CD4-positive, alpha-beta T cell (primary cell): ENCODE data around the gene STK32B. TPM values are rescaled to one million over a fixed set of nuclear protein-coding genes. Genes with fewer than 3 reads are reported as not detected.

Source experiments
- ATAC-seq: fragments of 200-7000 bp; cut with Tn5 transposase; one replicate; pipeline ENCODE4 v1.10.0; 2022; ENCODE audit warnings: mild to moderate bottlenecking; ENCODE audit not compliant: poor library complexity
- CTCF ChIA-PET: fragments of 350-600 bp; sonication (Branson Sonifier 250); formaldehyde crosslinking; loops from one replicate; lab custom pipeline; 2021; ENCODE audit warnings: antibody characterized with exemption, inconsistent platforms; lab: Charles Lee
- POLR2A ChIA-PET: fragments of 350-600 bp; sonication (Branson Sonifier 250); formaldehyde crosslinking; loops from one replicate; lab custom pipeline; 2021; ENCODE audit warnings: antibody characterized with exemption, inconsistent platforms; lab: Charles Lee
- DNase-seq, 14 experiments: peaks; one replicate each; pipeline ENCODE4 v3.0.0-alpha.2; 2013 to 2020; ENCODE audit warnings: mixed read lengths in 2 of 14
- H3K27ac ChIP-seq, 2 donors: one replicate each; pipeline versions ENCODE4 v1.5.1 to v1.7.0; 2013; ENCODE audit warnings: low read length in 2 of 2, low read depth in 1 of 2, mild to moderate bottlenecking in 1 of 2
- H3K27me3 ChIP-seq, 2 experiments: 1 replicate in 1 of 2; 2 replicates in 1 of 2; pipeline versions ENCODE4 v1.6.1 to v1.7.0; 2013; ENCODE audit warnings: low read length in 2 of 2, control low read depth in 1 of 2, mild to moderate bottlenecking in 1 of 2, moderate library complexity in 1 of 2; ENCODE audit not compliant: insufficient read depth in 2 of 2, control insufficient read depth in 1 of 2
- H3K36me3 ChIP-seq: one replicate; pipeline ENCODE4 v1.6.1; 2013; ENCODE audit warnings: low read length, control low read depth; ENCODE audit not compliant: insufficient read depth
- H3K4me1 ChIP-seq: one replicate; pipeline ENCODE4 v1.6.1; 2013; ENCODE audit warnings: low read length, control low read depth; ENCODE audit not compliant: insufficient read depth
- H3K4me3 ChIP-seq: one replicate; pipeline ENCODE4 v1.5.1; 2013; ENCODE audit warnings: mild to moderate bottlenecking, low read length, moderate library complexity
- H3K9me3 ChIP-seq, 2 experiments: 1 replicate in 1 of 2; 2 replicates in 1 of 2; pipeline versions ENCODE4 v1.6.1 to v1.7.0; 2013; ENCODE audit warnings: low read length in 2 of 2, mild to moderate bottlenecking in 2 of 2, control low read depth in 1 of 2, moderate library complexity in 1 of 2; ENCODE audit not compliant: control insufficient read depth in 1 of 2, insufficient read depth in 1 of 2
- H3K27ac Mint-ChIP-seq: one replicate; pipeline ENCODE4 v1.8.0; 2020; ENCODE audit warnings: mixed read lengths
- H3K27me3 Mint-ChIP-seq: one replicate; pipeline ENCODE4 v1.8.0; 2021; ENCODE audit warnings: mixed read lengths
- H3K36me3 Mint-ChIP-seq: one replicate; pipeline ENCODE4 v1.8.0; 2021; ENCODE audit warnings: low read depth, mixed read lengths
- H3K4me1 Mint-ChIP-seq: one replicate; pipeline ENCODE4 v1.8.0; 2021; ENCODE audit warnings: low read depth, mixed read lengths
- H3K4me3 Mint-ChIP-seq: one replicate; pipeline ENCODE4 v1.8.0; 2020; ENCODE audit warnings: mild to moderate bottlenecking, mixed read lengths
- H3K9me3 Mint-ChIP-seq: one replicate; pipeline ENCODE4 v1.8.0; 2020; ENCODE audit warnings: mixed read lengths
- intact Hi-C, 2 experiments: fragments of 100-400 bp; cut with DNase I in 1 of 2; cut with micrococcal nuclease in 1 of 2; formaldehyde crosslinking; loops; one replicate each; pipeline versions ENCODE4 v1.15.1 to v1.9.0; 2023 to 2025; cut with DNase I, micrococcal nuclease
- total RNA-seq, 174 experiments: library from RNA in 2 of 174; stranded (reverse) in 2 of 174; gene quantifications; one replicate each; pipeline ENCODE4 v1.2.3 and lab custom pipeline; 2021 to 2026
- TF ChIP-seq, protein P1 (sequence below): fragments of 200-600 bp; IDR thresholded peaks from one replicate; pipeline ENCODE4 v1.8.0; 2022; ENCODE audit warnings: antibody characterized with exemption, mild to moderate bottlenecking

The STK32B gene
- total RNA-seq, 2 experiments from 2014 or later, result not detected

DNA sequence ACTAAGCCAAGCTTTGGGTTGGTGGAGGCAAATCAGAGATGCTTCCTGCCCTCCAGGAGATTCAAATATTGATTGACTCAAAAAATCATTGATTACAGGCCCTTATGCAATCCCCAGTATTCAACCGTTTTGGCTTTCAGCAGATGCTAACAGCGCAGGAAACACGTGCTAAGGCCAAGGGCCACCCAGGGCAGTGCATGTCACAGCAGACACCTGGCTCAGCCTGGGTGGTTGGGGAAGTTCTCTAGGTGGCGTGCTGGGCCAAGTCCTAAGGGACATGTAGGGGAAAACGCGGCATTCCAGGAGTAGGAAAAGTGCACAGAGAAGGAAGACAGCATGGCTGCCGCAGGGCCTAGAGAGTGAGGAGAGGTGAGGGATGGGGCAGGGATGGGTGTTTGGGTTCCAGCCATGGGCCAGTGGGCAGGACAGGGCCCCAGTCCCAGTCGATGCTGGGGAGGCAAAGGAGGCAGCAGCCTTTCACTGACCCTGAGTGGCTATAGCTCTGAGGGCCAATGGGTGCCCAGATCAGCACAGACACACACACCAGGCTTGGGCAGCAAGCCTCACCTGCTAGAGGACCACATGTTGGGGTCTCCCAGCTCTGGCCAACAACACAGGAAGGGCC is 418.0 kb downstream of the STK32B start:
- no peaks in the 10 kb centered on the region for H3K27me3 Mint-ChIP-seq
- no peaks in the 10 kb centered on the region for H3K36me3 Mint-ChIP-seq
- Histone ChIP-seq H3K9me3 (peaks cover 0 to 23% of the 10 kb centered on the region in 2 experiments), H3K27ac (no peak overlapping the region), H3K27me3 (no peaks in the 10 kb centered on the region), H3K4me3 (no peak overlapping the region), H3K36me3 (no peaks in the 10 kb centered on the region), H3K4me1 (no peaks in the 10 kb centered on the region)
- ChIA-PET POLR2A (no interaction called here), CTCF (no interaction called here)
- intact Hi-C loops, result no loop called here
- H3K27ac Mint-ChIP-seq, result no peak overlapping the region
- no peaks in the 10 kb centered on the region for H3K4me1 Mint-ChIP-seq
- TF ChIP-seq, protein P1, sequence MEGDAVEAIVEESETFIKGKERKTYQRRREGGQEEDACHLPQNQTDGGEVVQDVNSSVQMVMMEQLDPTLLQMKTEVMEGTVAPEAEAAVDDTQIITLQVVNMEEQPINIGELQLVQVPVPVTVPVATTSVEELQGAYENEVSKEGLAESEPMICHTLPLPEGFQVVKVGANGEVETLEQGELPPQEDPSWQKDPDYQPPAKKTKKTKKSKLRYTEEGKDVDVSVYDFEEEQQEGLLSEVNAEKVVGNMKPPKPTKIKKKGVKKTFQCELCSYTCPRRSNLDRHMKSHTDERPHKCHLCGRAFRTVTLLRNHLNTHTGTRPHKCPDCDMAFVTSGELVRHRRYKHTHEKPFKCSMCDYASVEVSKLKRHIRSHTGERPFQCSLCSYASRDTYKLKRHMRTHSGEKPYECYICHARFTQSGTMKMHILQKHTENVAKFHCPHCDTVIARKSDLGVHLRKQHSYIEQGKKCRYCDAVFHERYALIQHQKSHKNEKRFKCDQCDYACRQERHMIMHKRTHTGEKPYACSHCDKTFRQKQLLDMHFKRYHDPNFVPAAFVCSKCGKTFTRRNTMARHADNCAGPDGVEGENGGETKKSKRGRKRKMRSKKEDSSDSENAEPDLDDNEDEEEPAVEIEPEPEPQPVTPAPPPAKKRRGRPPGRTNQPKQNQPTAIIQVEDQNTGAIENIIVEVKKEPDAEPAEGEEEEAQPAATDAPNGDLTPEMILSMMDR, result no peak
- no peak for ATAC-seq
- no peaks in the 10 kb centered on the region for H3K9me3 Mint-ChIP-seq
- DNase-seq, result no peak
- H3K4me3 Mint-ChIP-seq, result no peak overlapping the region

DNA sequence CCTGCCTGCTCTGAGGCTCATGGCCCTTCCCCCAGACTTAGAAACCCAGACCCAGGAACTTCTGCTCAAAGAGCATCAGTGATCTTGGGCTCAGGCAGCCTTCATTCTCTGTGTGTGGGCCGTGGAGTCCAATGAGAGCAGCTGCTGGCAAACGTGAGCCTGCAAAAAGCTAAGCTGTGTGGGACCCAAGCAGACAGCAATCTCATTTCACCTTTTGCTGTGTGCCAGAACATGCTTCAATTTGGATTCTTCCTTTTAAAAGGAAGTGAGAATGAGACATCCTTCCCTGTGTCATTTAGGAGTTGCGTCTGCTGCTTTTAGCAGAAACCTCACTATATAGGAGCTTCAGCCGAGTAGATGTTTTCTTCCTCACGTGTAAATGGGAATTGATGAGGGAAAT is 418.6 kb downstream of the STK32B start:
- peaks cover 0 to 23% of the 10 kb centered on the region in 2 experiments for H3K9me3 ChIP-seq
- no peaks in the 10 kb centered on the region for H3K27me3 ChIP-seq
- POLR2A ChIA-PET, result no interaction called here
- H3K9me3 Mint-ChIP-seq, result no peaks in the 10 kb centered on the region
- intact Hi-C loops, result no loop called here
- H3K4me3 Mint-ChIP-seq, result no peak overlapping the region
- TF ChIP-seq, protein P1, result no peak
- no peak overlapping the region for H3K27ac ChIP-seq
- ATAC-seq (no peak), DNase-seq (no peak)
- H3K36me3 ChIP-seq, result no peaks in the 10 kb centered on the region
- no peaks in the 10 kb centered on the region for H3K36me3 Mint-ChIP-seq
- CTCF ChIA-PET, result no interaction called here
- no peak overlapping the region for H3K4me3 ChIP-seq
- no peak overlapping the region for H3K27ac Mint-ChIP-seq
- H3K4me1 ChIP-seq, result no peaks in the 10 kb centered on the region
- no peaks in the 10 kb centered on the region for H3K27me3 Mint-ChIP-seq
- H3K4me1 Mint-ChIP-seq, result no peaks in the 10 kb centered on the region

DNA sequence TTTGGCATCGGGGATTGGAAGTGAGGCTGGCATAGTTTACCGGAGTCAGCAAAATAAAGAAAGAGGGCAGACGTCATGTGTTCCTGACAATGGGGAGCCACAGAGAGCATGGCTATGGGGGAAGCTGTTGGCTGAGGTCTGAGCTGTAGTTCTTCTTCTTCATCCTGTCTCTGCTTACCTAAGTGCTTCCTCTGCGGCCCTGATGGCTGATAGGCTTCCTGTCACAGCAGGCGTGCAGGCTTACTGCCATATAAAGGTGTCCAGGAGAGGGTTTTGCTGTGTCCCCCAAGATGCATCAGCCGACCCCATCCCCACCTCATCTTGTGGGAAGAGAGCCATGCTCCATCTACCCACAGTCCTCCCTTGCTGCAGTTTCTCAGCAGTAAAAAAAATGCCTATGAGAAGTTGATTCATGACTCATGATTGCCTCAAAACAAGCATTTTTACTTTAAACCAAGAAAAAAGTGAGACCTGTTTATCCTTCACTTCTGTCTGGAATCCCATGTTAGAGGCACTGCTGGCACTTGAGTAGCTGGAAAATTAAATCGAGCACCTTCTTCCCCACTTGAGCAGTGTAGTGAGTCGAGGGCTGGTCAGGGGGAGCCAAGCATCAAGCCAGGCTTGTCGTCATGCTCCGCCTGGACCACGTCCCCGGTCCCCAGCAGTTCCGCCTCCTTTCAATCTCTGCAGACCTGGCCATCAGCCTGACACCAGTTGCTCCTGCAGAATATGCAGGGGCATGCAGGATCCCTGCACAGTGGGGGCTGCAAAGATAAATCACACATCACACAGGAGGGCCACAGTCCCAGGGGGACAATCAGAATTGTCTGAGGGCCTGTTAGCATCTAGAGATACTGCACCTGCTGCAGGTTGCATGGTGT is 419.3 kb downstream of the STK32B start:
- no peak for ATAC-seq

More for the DNA sequence above, 419.3 kb downstream of the STK32B start:
- H3K27me3 Mint-ChIP-seq, result no peaks in the 10 kb centered on the region
- ChIA-PET CTCF (no interaction called here), POLR2A (no interaction called here)
- no peaks in the 10 kb centered on the region for H3K36me3 ChIP-seq
- no peaks in the 10 kb centered on the region for H3K9me3 Mint-ChIP-seq
- no peaks in the 10 kb centered on the region for H3K36me3 Mint-ChIP-seq
- H3K27ac ChIP-seq, result no peak overlapping the region
- DNase-seq, result no peak
- no peak overlapping the region for H3K4me3 Mint-ChIP-seq
- H3K27me3 ChIP-seq, result no peaks in the 10 kb centered on the region
- H3K27ac Mint-ChIP-seq, result no peak overlapping the region
- no peak overlapping the region for H3K4me3 ChIP-seq
- TF ChIP-seq, protein P1, result no peak
- peaks cover 0 to 26% of the 10 kb centered on the region in 2 experiments for H3K9me3 ChIP-seq
- H3K4me1 ChIP-seq, result no peaks in the 10 kb centered on the region
- intact Hi-C loops, result no loop called here
- no peaks in the 10 kb centered on the region for H3K4me1 Mint-ChIP-seq
